GM12872 (cell line): ENCODE results near the gene SNX11.

ENCODE experiments used
- CTCF ChIP-seq: IDR thresholded peaks from 3 replicates; pipeline ENCODE4 v1.5.1; 2011; ENCODE audit warnings: low read depth, mild to moderate bottlenecking, low read length, moderate library complexity; ENCODE audit not compliant: insufficient read depth

SNX11 gene

DNA sequence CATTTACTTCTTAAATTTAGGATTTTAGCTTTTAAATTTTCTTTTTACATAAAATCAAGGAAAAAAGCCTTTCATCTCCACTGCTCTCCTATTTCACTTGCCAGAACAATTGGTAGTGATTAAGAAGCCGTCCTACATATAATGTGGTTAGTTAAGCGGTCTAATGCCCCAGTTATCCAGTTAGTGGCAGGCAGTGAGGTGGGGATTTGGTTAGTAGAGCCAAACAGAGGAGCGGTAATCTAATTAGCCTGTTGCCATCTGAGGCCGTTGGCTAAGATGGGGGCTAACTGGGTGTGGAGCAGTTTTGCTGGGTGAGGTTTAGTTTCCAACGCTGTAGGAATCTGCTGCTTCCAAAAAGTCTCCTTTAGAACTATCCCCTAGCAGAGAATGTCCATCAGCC is 22.4 kb downstream of the SNX11 start:
- TF ChIP-seq CTCF = no peak

- TF ChIP-seq CTCF = peak; percentile 88
These were observed 23.8 kb downstream of the SNX11 start for GRCh38 chr17:48131216-48131824.

GRCh38 chr17:48132385-48132784 is 24.8 kb downstream of the SNX11 start:
- TF ChIP-seq CTCF = no peak

DNA sequence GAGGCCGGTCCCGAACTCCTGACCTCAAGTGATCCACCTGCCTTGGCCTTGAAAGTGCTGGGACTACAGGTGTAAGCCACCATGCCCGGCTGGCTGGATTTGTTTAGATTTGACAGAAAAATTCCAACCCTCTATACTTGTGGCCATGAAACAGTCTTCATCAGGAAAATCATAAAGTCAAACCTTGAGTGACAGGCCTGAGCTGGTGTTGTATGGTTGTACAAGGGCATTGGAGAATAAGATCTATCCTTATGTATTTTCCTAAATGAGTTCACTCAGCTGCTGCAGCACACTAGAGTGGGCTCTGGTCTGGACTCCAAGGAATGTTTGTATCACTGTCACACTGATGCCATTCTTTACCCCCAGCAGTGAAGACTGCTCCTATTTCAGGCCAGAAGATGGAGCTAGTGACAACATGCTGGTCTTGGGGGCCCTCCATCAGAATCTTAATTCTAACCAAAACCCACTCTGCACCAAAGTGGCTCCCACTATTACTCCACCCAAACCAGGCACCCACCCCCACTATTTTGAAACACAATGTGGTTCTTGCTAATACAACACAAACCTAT is 27.4 kb downstream of the SNX11 start:
- peak; percentile 45; the same call in 2 of the 3 replicates for TF ChIP-seq CTCF

DNA sequence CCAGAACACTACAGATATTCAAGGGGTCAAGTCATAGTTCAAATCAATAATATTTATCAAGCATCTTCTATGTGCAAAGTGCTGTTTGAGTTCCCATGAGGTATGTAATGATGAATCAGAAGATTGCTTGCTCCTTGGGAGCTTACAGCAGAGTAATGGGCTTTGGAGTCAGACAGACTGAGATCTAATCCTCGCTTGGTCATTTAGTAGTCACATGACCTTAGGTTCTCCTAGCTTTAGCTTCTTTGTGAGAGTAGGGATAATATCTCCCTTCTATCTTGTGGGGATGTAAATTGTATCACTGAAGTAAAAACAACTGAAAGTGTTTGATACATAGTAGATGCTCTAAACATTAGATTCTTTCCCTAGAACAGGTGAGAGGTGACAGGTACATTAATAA is 30.1 kb downstream of the SNX11 start:
- no peak for TF ChIP-seq CTCF

DNA sequence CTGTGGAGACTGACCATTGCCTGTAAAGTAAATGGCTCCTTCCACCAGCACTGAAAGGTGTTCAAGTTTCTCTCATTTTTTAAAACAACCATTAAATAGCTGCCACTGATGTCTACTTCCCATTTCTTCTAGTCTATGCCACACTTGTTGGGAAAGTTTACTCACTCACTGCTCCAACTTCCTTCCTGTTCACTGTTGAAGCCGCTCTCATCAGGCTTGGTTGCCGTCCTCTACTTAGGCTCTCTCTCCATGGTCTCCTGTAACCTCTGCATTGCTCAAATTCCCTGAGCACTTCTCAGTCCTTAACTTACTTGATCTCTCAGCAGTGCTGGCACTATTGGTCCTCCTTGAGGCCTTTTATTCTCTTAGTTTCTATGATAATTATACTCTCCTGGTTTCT is 32.4 kb downstream of the SNX11 start:
- TF ChIP-seq CTCF = no peak

DNA sequence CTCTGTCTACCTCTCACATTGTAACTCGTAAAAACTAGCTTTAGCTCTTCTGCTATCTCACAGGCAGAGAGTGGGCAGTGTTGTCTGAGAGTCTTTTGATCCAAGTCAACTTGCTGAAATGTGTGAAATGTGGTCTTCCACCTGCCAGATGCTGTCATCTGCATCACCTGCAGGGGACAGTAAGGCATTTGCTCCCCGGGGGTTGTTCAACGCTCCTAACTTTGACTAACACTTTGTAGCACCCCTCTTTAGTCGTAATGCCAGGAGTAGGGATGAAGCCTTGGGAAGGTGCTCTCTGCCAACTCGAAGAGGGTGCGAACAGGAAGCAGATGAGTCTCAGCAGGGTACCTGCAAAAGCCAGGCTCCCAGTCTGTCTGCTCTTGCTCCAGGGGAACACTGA is 36.1 kb downstream of the SNX11 start:
- no peak for TF ChIP-seq CTCF
